Endodermal cell (in vitro differentiated cells): Measurements from ENCODE around the gene BUB3. TPM values are rescaled to one million over a fixed set of nuclear protein-coding genes. Genes with fewer than 3 reads are reported as not detected.

ENCODE experiments used
- DNase-seq: peaks from one replicate; pipeline ENCODE4 v3.0.0-alpha.2; 2017
- H3K27ac ChIP-seq: 2 replicates; pipeline ENCODE4 v1.5.1; 2013; ENCODE audit warnings: mild to moderate bottlenecking, low read depth, low read length, moderate library complexity
- H3K27me3 ChIP-seq: 2 replicates; pipeline ENCODE4 v1.6.1; 2013; ENCODE audit warnings: mild to moderate bottlenecking, low read length, moderate library complexity; ENCODE audit not compliant: insufficient read depth, control insufficient read depth, poor library complexity, severe bottlenecking
- H3K36me3 ChIP-seq: 2 replicates; pipeline ENCODE4 v1.7.0; 2013; ENCODE audit warnings: mild to moderate bottlenecking, low read length, moderate library complexity; ENCODE audit not compliant: control insufficient read depth, insufficient read depth
- H3K4me1 ChIP-seq: one replicate; pipeline ENCODE4 v1.7.0; 2013; ENCODE audit warnings: low read length; ENCODE audit not compliant: control insufficient read depth, insufficient read depth
- H3K4me3 ChIP-seq: 2 replicates; pipeline ENCODE4 v1.5.1; 2013; ENCODE audit warnings: mild to moderate bottlenecking, low read length, moderate library complexity
- H3K9ac ChIP-seq: 2 replicates; pipeline ENCODE4 v1.6.1; 2013; ENCODE audit warnings: mild to moderate bottlenecking, low read length, moderate library complexity; ENCODE audit not compliant: poor library complexity, severe bottlenecking; ENCODE audit errors: extremely low read depth
- H3K9me3 ChIP-seq: 2 replicates; pipeline ENCODE4 v1.6.1; 2013; ENCODE audit warnings: mild to moderate bottlenecking, low read length, moderate library complexity; ENCODE audit not compliant: control insufficient read depth
- H3K27ac Mint-ChIP-seq: 2 replicates; pipeline ENCODE4 v1.8.0; 2020; ENCODE audit warnings: mixed read lengths
- H3K27me3 Mint-ChIP-seq: 2 replicates; pipeline ENCODE4 v1.8.0; 2021; ENCODE audit warnings: mild to moderate bottlenecking, mixed read lengths; ENCODE audit not compliant: insufficient read depth
- H3K36me3 Mint-ChIP-seq: 2 replicates; pipeline ENCODE4 v1.8.0; 2020; ENCODE audit warnings: low read depth, mixed read lengths
- H3K4me1 Mint-ChIP-seq: 2 replicates; pipeline ENCODE4 v1.8.0; 2020; ENCODE audit warnings: mixed read lengths
- H3K4me3 Mint-ChIP-seq: 2 replicates; pipeline ENCODE4 v1.8.0; 2020; ENCODE audit warnings: mild to moderate bottlenecking, moderate library complexity, mixed read lengths
- H3K9me3 Mint-ChIP-seq: 2 replicates; pipeline ENCODE4 v1.8.0; 2020; ENCODE audit warnings: mild to moderate bottlenecking, mixed read lengths
- CTCF ChIP-seq: fragments of 200-600 bp; sonication (generic); conservative IDR thresholded peaks from 2 replicates; pipeline ENCODE4 v1.5.0; 2021; ENCODE audit warnings: antibody characterized with exemption, mild to moderate bottlenecking
- WGBS, 2 experiments: methylation state at CpG; one replicate each; pipeline versions ENCODE4 v1.1.5 to v1.1.7; 2013; ENCODE audit warnings: missing lambda C conversion rate in 2 of 2, mixed read lengths in 1 of 2; ENCODE audit not compliant: insufficient coverage in 1 of 2, insufficient read length in 1 of 2; 5-methylcytosine and 5-hydroxymethylcytosine counted together
- total RNA-seq, 2 donors: library from RNA; stranded (reverse); fragmentation: NEBNext Ultra II Directional in 1 of 2; extraction: Animal tissue kit (Norgen Biotek cat#: 25700) in 1 of 2; gene quantifications; 2 replicates in 1 of 2; 3 replicates in 1 of 2; pipeline ENCODE4 v1.2.1, GENCODE V29; 2021

BUB3 gene
- total RNA-seq, 2 donors from 2014 or later = 113 to 130 TPM

DNA sequence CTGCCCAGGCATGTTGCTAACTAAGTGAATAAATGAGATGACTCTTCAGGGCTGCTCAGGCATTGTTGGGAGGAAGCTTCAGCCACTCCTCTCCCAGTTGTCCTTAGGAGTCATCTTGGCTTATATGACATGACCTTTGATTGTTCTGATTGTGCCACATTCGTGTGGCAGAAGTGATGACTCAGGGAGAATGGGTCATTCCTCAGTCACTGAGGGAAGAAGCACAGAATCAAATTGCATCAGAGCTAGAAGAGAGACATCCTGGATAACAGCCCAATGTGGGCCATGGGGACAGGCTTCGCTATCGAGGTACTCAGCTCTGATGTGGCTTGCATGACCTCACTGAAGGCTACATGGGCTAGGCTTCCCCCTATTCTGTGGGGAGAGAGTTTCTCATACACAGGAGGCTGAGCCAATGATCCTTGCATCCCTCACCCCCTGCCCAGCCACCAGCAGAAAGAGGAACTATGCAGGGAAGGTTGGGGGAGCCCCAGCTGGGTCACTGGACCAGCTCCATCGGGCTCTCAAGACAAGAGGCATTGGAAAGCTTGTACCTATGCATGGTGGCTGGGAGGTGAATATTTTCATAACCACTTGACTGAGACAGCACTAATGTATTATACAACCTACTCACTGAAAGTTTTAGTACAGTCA, 24.5 kb upstream of the BUB3 start:
- H3K36me3 ChIP-seq = no peaks in the 10 kb centered on the region
- H3K9me3 ChIP-seq = no peaks in the 10 kb centered on the region
- TF ChIP-seq CTCF = no peak
- H3K27me3 ChIP-seq = peaks cover 85% of the 10 kb centered on the region
- no peak overlapping the region for H3K9ac ChIP-seq
- 90 to 94% methylated on average over 3 to 4 of the region's 4 CpGs for WGBS, 2 experiments
- peaks cover 95% of the 10 kb centered on the region for H3K27me3 Mint-ChIP-seq
- no peak for DNase-seq
- H3K4me3 ChIP-seq = no peak overlapping the region
- H3K36me3 Mint-ChIP-seq = no peaks in the 10 kb centered on the region
- peaks cover 11% of the 10 kb centered on the region for H3K4me1 Mint-ChIP-seq
- peaks cover 10% of the 10 kb centered on the region for H3K4me1 ChIP-seq
- H3K27ac Mint-ChIP-seq = no peak overlapping the region
- H3K4me3 Mint-ChIP-seq = no peak overlapping the region
- no peak overlapping the region for H3K27ac ChIP-seq
- H3K9me3 Mint-ChIP-seq = no peaks in the 10 kb centered on the region

DNA sequence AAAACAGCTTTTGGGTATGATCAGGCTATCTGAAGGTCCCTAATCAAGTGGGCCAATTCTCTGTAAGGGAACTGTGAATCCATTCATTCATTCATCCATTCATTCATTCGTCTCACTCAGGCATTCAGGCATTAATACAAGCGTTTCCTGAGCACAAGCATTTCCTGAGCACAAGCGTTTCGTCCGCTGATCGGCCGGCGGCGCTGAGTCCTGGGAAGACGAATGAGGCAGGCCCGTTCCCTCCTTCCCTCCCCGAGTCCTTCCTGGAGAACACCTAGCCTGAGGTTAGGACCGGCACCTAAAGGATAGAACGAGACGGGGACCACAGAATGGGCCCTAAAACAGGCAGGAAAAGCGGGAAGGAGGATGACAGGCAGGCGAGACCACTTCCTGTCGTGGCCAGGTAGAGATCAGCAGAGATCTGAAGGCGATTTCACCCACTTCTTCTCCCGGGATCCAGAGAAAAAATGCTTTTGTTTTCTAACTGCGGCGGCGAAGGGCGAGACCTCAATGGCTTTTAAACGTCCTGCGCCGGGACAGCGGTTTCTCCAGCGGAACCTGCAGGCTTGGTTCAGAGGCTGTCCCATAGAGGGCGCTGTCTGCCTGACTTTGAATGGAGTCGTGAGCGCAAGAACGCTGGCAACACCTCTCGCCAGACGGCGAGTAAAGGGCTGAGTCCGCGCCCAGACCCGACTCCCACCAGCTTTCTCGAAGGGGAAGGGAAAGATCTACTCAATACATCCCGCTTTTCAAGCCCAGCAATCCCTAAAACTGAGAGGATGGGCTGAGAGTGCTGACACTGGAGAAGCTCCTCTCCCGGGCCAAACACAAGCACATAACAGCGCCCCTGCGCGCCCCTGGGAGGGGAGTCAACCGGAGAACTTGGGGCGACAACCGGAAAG, 21.4 kb upstream of the BUB3 start:
- Mint-ChIP-seq H3K27me3 (peaks cover 97% of the 10 kb centered on the region), H3K36me3 (no peaks in the 10 kb centered on the region), H3K9me3 (no peaks in the 10 kb centered on the region), H3K4me1 (peaks cover 12% of the 10 kb centered on the region), H3K4me3 (peak overlapping the region; percentile 41), H3K27ac (no peak overlapping the region)
- peaks cover 100% of the 10 kb centered on the region for H3K27me3 ChIP-seq
- H3K4me3 ChIP-seq = peak overlapping the region; percentile 74
- 1 to 2% methylated on average over 27 to 48 of the region's 48 CpGs for WGBS, 2 experiments
- peak; percentile 98 for DNase-seq
- H3K36me3 ChIP-seq = no peaks in the 10 kb centered on the region
- peak; percentile 98 for TF ChIP-seq CTCF
- H3K9me3 ChIP-seq = no peaks in the 10 kb centered on the region
- no peak overlapping the region for H3K27ac ChIP-seq
- no peak overlapping the region for H3K9ac ChIP-seq
- H3K4me1 ChIP-seq = peaks cover 16% of the 10 kb centered on the region

DNA sequence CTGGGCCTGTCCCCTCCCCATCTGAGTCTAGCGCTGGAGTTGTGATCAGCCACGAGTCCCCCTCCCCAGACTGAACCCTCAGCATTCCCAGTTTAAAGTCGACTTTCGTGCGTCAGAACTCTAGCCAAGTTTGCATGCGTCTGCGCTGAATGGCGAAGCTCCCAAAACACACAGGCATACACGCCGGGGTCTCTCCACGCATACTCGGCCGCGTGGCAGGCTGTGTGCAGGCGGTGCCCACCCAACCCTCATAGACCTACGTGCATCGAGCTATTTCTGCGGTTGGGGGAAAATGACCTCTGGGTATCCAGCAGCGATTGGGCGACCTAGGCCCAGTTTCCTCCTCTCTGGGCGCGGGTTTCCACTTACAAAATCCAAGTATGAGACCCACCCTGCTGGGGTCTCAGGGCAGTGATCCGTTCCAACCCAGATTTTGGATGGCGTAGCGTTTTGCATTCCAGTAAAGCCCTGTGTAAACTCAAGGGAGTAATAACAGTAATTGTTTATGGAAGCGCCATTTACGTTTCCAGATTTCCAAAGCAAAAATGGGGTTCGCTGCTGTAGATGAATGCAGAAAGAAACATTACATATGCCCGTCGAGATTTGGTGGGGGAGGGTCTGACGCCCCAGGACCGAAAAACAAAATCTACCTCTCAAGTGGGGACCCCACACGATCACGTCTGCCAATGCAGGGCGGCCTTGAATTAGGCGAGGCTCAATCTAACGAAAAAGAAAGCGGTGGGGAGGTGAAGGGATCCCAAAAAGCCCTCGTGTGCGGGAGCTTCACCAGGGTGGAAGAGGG, 20.5 kb upstream of the BUB3 start:
- 0 to 3% methylated on average over 23 to 40 of the region's 40 CpGs for WGBS, 2 experiments

More for the DNA sequence above, 20.5 kb upstream of the BUB3 start:
- Mint-ChIP-seq H3K9me3 (no peaks in the 10 kb centered on the region), H3K27ac (no peak overlapping the region), H3K36me3 (no peaks in the 10 kb centered on the region), H3K4me3 (peak overlapping the region; percentile 41), H3K27me3 (peaks cover 97% of the 10 kb centered on the region), H3K4me1 (peaks cover 12% of the 10 kb centered on the region)
- Histone ChIP-seq H3K36me3 (no peaks in the 10 kb centered on the region), H3K4me1 (peaks cover 16% of the 10 kb centered on the region), H3K27ac (no peak overlapping the region), H3K27me3 (peaks cover 100% of the 10 kb centered on the region), H3K9ac (no peak overlapping the region), H3K4me3 (peak overlapping the region; percentile 74), H3K9me3 (no peaks in the 10 kb centered on the region)
- no peak for DNase-seq
- no peak for TF ChIP-seq CTCF
